GM21528 (cell line): ENCODE data around the gene SAPCD1.
"Not testable (repeated sequence)": the region's sequence is repeated elsewhere in the genome, so short reads cannot be mapped to it uniquely, and the experiment has no call there.

Experiments used
- ATAC-seq: cut with Tn5 transposase; IDR thresholded peaks from one replicate; pipeline ENCODE4 v1.9.1; 2021; ENCODE audit warnings: mild to moderate bottlenecking, moderate library complexity; ENCODE audit not compliant: unreplicated experiment, low FRiP score

SAPCD1 gene

DNA sequence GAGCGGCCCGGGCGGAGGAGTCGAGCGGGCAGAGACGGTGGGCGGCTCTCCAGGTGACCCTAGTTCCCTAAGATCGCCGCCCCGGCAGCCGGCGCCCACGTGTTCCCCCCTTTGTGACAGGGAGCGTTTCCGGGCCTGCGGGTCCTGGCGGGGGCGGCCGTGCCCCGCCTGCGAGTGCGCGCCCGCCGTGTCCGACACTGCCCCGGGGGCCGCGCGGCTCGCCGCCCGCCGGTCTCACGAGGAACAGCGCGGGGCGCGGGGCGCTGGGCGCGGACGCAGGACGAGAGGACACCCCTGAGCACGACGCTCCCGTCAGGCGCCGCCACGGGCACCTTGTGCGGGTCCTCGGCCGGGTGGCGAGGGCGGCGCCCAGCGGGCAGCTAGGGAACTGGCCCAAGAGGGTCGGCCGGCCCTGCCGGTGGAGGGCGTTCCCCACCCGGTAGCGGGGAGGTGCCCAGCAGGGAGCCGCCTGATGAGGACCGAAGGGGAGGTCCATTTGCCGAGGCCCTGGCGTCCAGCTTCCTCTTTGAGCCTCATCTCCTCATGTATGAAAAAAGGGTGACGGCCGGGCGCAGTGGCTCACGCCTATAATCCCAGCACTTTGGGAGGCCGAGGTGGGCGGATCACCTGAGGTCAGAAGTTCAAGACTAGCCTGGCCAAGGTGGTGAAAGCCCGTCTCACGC is 33.3 kb downstream of the SAPCD1 start, which contains the start of gene VARS1:
VARS1 (minus strand) TSS at position 137 of the 683 bp plus-strand sequence. CDS start 535 bp downstream, outside the sequence.
- peak; percentile 67 for ATAC-seq

DNA sequence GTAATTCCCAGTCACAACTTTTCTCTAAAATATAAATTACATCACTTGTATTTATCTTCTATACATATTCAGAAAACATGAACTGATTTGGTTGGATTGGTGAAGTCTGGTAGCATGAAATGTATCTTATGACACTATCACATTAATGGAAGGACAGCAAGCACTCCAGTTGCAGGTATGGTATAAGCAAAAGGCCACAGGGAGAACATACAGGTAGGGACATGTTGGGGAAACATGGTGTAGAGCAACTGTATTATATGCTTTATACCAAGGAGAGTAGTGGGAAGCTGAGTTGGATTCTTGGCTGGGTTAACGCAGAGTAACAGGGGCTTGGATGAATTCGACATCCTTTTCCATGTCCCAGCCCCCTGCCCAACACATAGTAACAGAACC is 34.5 kb downstream of the SAPCD1 start:
- ATAC-seq = no peak

DNA sequence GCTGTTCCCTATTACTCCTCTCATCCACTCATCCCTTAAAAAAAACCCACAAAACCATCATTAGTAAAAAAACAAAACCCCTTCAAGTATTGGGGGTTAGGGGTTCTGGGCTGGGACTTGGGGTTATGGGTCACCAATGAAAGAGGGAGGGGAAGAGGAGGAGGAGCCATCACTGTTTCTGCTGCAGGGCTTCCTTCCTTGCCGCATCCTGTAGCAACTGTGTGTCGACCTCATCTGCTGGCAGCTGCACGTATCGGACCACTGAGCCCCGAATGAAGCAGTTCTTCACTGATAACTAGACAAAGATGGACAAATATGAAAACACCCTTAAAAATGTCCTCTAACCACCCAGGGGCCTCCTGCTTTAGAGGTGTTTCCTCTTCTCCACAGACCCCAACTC is 35.1 kb downstream of the SAPCD1 start:
- ATAC-seq = no peak

DNA sequence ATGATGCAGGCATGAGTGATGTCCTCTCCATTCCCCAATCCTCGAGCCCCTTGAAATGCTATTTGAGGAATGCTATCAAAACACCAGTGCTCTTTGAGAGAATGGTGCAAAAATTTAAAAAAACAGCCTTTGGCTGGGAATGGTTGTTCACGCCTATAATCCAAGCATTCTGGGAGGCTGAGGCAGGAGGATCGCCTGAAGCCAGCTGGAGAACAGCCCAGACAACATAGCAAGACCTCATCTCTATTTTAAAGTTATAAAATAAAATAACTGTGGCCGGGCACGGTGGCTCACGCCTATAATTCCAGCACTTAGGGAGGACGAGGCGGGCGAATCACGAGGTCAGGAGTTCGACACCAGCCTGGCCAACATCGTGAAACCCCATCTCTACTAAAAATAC is 37.3 kb downstream of the SAPCD1 start:
- ATAC-seq = no peak

DNA sequence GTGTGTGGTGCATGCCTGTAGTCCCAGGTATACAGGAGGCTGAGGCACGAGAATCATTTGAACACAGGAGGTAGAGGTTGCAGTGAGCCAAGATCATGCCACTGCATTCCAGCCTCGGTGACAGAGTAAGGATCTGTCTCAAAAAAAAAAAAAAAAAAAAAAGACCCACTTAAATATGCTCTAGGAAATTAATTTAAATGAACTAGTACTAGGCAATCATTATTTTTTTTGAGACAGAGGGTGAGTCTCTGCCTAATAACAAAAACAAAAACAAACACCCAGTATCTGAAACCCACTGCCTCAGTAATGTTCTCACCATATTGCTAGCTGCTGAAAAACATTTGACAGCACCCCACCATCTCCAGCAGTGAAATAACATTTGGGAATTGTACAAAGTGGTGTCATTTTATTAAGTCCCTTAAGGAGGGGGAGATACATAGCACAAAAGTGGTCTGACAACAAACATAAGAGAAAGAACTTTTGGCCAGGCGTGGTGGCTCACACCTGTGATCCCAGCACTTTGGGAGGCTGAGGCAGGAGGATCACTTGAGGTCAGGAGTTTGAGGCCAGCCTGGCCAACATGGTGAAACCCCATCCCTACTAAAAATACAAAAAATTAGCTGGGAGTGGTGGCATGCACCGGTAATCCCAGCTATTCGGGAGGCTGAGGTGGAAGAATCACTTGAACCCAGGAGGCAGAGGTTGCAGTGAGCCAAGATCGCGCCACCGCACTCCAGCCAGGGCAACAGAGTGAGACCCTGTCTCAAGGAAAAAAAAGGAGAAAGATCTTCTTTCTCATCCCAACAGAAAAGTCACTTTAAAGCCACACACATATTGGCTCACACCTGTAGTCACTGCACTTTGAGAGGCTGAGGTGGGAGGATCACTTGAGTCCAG is 38.8 kb downstream of the SAPCD1 start:
- ATAC-seq = not testable (repeated sequence)

DNA sequence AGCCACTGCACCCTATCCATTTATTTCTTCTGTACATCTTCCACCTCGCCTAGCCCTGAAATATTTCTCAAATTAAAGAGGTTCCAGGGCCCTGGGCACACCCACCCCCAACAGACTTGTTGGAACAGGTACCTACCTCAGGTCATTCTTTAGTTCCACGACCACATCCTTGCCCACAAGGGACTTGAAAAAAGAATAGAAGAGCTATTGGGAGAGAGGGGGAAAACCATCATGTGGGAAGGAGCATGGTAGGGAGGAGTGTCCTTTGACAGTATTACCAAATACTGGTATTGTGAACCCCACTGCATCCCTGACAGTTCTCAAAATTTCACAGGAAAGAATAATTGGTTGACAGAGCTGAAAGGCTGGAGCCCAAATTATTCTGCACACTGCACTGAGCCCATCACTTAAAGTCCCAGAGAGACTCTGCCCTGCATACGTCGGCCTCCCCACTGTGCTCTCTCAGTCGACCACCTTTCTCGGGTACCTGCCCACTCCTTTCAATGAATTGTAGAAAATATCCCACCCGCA is 43.5 kb downstream of the SAPCD1 start:
- no peak for ATAC-seq

DNA sequence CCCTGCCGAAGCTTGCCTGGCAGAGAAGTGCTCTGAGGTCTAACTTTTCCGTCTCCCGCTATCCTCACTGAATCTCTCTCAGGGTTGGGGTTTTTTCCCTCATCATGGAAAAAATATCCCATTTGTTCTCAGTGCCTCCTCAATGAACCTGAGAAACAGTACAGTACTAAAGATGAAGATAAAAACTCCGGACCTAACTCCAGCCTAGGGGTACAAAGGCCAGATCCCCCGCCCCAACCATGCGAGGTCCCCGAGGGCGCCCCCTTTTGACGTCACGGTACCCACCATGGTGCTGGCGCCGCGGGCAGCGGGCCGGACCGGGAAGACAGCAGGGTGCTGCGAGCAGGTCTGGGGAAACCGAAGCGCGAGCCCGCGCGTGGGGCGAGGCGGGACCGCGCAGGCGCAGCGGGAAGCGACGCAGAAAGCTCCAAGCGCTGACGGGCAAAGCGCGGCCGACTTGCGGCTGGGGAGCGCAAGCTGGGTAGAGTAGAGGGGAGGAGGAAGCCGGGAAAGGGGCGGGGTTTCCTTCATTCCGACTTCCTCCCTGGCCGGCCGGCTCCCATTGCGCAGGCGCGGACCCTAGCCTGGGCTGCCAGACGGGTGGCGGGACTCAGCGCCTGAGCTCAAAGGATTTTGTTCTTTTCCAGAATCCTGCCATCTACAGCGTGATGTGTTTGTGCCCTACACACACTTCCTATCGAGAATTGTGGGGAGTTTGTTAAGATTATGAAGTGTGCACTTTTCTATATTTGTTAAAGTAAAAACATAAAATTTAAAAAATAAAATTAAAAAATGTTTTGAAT is 44.2 kb downstream of the SAPCD1 start, which contains the start of gene LSM2:
LSM2 (minus strand) TSS at position 497 of the 803 bp plus-strand sequence; CDS start at position 288, 209 bp downstream.
- ATAC-seq = peak; percentile 80

DNA sequence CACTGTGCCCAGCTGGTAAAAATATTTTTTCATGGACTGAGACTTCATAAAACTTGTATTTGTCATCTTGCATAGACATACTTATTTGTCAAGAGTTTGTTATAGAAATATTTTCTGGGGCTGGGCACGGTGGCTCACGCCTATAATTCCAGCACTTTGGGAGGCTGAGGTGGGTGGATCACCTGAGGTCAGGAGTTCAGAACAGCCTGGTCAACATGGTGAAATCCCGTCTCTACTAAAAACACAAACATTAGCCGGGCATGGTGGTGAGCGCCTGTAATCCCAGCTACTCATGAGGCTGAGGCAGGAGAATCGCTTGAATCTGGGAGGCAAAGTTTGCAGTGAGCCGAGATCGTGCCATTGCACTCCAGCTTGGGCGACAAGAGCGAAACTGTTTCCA is 46.1 kb downstream of the SAPCD1 start:
- ATAC-seq = not testable (repeated sequence)

DNA sequence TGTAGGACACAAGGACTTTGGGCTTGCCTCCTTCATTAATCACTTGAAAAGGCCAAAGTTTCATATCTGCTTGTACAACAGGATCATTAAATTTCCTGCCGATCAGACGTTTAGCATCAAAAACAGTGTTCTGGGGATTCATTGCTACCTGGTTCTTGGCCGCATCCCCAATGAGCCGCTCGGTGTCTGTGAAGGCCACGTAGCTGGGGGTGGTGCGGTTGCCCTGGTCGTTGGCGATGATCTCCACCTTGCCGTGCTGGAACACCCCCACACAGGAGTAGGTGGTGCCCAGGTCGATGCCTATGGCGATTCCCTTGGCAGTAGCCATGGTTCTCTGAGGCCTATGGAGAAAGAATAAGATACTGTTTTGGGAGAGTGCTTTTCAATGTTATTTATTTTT is 49.2 kb downstream of the SAPCD1 start:
- ATAC-seq = no peak

DNA sequence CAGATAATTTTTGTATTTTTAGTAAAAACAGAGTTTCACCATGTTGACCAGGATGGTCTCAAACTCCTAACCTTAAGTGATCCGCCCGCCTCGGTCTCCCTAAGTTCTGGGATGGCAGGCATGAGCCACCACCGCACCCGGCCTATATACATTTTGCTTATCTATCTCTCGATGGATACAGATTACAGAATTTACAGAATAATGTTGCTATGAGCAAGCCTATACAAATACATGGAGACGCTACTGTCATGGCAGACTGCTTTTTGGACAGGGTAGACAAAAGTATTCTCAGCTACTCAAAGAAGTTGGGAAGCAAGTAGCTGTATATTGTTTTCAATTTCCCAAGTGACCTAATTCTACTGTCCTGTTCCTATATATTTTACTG is 51.0 kb downstream of the SAPCD1 start:
- ATAC-seq = no peak
